Cerebellar nuclear complex (tissue), 1 donor: ENCODE results near the gene PWP1.
"Not testable (repeated sequence)": the region's sequence is repeated elsewhere in the genome, so short reads cannot be mapped to it uniquely, and the experiment has no call there.

Source experiments
- DNase-seq, 2 experiments: peaks; one replicate each; lab custom pipeline; 2025; lab: John Stamatoyannopoulos, UW

Gene PWP1

GRCh38 chr12:107668320-107669098, 17.1 kb upstream of the PWP1 start:
- no peak for DNase-seq

DNA sequence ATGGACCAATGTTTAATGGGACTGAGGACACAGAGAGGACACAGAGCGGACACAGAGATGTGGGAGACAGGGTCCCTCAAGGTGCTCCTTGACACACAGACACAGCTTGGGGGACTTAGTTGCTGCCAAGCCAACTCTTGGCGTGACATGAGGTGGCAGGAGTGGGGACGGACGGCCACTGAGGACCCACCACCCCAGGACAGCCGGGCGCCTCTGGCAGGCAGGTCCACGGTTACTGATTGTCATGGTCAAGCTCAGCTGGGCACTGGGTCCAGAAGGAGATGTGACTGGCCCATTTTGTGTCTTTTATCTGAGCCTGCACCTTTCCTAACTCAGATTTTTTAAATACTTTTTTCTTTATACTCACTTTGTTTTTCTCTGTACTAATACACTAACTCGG, 15.7 kb upstream of the PWP1 start:
- no peak for DNase-seq

- no peak for DNase-seq
Measured at GRCh38 chr12:107670999-107671643, 14.5 kb upstream of the PWP1 start.

DNA sequence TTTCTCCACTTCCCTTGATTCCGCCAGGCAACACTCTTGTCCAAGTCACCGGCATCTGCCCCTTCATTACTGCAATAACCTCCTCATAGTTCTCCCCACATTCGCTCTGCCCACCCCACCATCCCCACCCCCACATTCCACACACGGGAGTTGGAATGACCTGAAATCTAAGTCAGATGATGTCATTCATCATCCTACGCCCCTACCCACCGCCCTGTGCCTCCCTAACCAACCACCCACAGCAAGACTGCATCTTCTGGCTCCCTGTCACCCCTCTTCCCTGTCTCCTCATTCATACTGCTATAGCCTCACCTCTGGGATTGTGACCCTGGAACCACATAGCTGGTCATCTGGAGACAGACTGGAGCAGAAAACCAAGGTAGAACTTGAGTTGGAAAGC, 7.9 kb upstream of the PWP1 start:
- no peak for DNase-seq

- DNase-seq = no peak
Measured at GRCh38 chr12:107679336-107679735, 6.3 kb upstream of the PWP1 start.

DNA sequence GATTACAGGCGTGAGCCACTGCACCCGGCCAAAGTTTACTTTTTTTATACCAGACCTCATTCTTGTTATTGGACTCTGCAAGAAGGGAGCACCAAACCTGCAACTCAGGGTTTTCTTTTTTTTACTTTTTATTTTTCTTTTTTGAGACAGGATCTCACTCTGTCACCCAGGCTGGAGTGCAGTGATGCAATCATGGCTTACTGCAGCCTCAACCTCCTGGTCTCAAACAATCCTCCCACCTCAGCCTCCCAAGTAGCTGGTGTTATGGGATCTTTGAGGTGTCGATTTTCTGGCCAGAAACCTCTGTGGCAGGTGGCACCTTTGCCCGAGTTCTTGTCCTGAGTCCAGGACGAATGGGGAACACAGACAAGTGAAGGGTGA, 4.2 kb upstream of the PWP1 start:
- DNase-seq = no peak

- no peak for DNase-seq
Measured at GRCh38 chr12:107681836-107682820, 3.5 kb upstream of the PWP1 start.

- no peak for DNase-seq
Measured at GRCh38 chr12:107684029-107684795, 1.4 kb upstream of the PWP1 start.

- DNase-seq = no peak
Measured at GRCh38 chr12:107684990-107685359, 624 bp upstream of the PWP1 start.

GRCh38 chr12:107695772-107696171, 10.2 kb downstream of the PWP1 start:
- DNase-seq = not testable (repeated sequence)

DNA sequence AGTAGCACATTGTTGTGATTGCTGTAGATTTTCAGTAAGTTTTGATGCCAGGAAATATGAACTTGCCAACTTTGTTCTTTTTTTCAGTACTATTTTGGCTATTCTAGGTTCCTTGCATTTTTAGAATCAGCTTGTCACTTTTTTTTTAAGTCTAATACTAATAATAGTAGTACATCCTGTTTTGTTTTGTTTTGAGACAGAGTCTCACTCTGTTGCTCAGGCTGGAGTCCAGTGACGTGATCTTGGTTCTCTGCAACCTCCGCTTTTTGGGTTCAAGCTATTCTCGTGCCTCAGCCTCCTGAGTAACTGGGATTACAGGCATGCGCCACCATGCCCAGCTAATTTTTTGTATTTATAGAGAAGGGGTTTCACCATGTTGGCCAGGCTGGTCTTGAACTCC, 16.5 kb downstream of the PWP1 start:
- DNase-seq = no peak

GRCh38 chr12:107704041-107704440, 18.4 kb downstream of the PWP1 start:
- DNase-seq = no peak

DNA sequence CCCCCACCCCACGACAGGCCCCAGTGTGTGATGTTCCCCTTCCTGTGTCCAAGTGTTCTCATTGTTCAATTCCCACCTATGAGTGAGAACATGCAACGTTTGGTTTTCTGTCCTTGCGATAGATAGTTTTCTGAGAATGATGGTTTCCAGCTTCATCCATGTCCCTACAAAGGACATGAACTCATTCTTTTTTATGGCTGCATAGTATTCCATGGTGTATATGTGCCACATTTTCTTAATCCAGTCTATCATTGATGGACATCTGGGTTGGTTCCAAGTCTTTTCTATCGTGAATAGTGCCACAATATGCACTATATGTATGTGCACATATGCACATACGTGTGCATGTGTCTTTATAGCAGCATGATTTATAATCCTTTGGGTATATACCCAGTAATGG, 19.9 kb downstream of the PWP1 start:
- not testable (repeated sequence) for DNase-seq

GRCh38 chr12:107715780-107716179, 30.2 kb downstream of the PWP1 start:
- no peak for DNase-seq

GRCh38 chr12:107718606-107719005, 33.0 kb downstream of the PWP1 start:
- no peak for DNase-seq

GRCh38 chr12:107727327-107727726, 41.7 kb downstream of the PWP1 start:
- DNase-seq = not testable (repeated sequence)

GRCh38 chr12:107727742-107728141, 42.1 kb downstream of the PWP1 start:
- DNase-seq = not testable (repeated sequence)

DNA sequence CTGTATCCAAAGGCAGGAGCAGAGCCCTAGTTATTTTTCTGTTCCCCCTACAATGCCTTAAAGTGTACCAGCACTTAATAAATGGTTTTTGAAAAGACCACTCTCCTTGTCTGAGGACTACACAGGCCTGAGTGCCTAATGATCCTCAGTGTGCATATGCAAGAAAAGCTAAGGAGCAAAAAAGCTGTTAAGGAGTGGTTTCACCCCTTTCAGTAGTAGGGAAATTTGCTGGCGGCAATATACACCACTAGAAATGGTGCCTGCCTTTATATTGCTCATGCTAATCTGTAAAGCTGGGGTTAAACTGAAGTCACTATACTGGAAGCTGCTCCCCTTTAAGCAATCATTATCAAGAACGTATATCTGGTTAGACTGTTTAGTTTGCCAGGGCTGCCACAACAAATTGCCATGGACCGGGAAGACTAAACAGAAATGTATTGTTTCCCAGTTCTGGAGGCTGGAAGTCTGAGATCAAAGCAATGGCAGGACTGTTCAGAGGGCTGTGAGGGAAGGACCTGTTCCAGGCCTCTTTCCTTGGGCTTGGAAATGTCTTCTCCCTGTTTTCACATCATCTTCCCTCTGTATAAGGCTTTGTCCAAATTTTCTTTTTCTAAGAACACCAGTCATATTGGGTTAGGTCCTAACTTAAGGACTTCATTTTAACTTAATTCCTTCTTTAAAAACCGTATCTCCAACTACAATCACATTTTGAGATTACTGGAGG, 45.2 kb downstream of the PWP1 start:
- no peak for DNase-seq

DNA sequence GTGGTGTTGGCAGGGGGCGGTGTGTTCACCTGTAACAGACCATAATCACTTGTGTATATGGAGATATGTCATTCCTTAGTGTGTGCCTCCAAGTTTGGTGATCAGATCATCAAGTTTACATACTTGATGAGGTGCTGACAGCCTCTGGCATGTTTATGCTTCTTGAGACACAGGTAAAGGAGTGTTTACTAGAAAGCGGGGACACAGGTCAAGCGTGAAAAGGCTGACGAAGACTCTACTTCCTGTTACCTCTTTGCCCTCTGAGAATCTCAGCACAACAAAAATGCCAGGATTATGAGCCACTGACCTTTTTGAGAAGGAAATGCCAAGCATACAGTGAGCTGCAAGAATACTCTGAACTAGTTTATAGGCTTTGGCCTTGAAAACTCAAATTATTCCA, 45.8 kb downstream of the PWP1 start:
- no peak for DNase-seq

- DNase-seq = no peak
Measured at GRCh38 chr12:107732365-107732764, 46.8 kb downstream of the PWP1 start.

GRCh38 chr12:107734139-107734538, 48.5 kb downstream of the PWP1 start:
- DNase-seq = no peak
